ENCODE measurements around the gene NR2C1. TPM values are rescaled to one million over a fixed set of nuclear protein-coding genes. Genes with fewer than 3 reads are reported as not detected.
"Not testable (repeated sequence)": the region's sequence is repeated elsewhere in the genome, so short reads cannot be mapped to it uniquely, and the experiment has no call there.

Gene NR2C1
- total RNA-seq, 1 donor, result 26.8 TPM

DNA sequence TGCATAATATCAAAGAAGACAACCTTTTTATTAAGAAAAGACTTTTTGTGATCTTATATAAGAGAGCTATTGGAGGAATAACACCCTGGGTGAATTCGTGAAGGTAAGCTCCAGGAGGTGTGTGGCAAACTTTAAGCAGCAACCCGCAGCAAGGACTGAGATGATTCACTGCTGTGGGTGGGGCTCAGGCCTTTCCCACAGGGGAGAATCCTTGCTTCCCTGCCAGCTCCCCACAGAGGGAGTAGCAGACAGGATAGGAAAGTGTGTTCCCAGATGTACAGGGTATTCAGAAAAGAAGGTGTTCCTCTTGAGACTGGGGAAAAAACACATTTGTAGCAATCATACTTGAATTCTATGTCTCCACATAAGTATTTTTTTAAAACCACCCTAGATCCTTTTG is 79.1 kb downstream of the NR2C1 start:
- no peak overlapping the region for H3K4me3 ChIP-seq (ENCODE audit: low read depth, low read length)
- no peak for TF ChIP-seq CTCF (IDR thresholded peaks at IDR 0.05; ENCODE audit: insufficient read depth, low read depth, low read length)
- peak; percentile 86 for DNase-seq (ENCODE audit: low read depth)

DNA sequence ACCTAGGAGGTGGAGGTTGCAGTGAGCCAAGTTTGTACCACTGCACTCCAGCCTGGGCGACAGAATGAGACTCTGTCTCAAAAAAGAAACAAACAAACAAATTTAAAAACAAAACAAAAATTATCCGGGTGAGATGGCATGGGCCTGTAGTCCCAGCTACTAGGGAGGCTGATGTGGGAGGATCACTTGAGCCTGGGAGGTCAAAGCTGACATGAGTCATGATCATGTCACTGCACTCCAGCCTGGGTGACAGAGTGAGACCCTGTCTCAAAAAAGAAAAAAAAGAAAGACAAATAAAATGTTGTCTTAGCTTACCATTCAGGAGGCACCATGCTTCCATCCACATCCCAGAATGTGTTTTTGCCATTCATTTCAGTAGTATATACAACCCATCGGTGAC is 79.6 kb downstream of the NR2C1 start:
- H3K4me3 ChIP-seq (ENCODE audit: low read depth, low read length); DNase-seq (ENCODE audit: low read depth): not testable (repeated sequence)

DNA sequence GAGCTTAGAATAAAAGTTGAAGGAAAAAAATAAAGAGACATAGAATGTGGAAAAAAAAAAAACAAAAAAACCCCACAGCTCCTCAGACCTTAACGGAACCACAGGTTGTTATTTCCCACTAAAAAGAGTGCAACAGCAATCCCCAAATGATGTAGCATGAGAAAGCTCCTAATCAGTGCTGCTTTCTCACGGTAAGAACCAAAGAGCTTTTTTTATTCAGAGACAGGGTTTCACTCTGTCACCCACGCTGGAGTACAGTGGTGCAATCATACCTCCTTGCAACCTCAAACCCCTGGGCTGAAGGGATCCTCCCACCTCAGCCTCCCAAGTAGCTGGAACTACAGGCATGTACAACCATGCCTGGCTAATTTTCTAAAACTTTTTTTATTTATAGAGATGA is 83.2 kb downstream of the NR2C1 start:
- no peak for TF ChIP-seq CTCF (IDR thresholded peaks at IDR 0.05; ENCODE audit: insufficient read depth, low read depth, low read length)
- DNase-seq (ENCODE audit: low read depth), result no peak
- no peak overlapping the region for H3K4me3 ChIP-seq (ENCODE audit: low read depth, low read length)

GRCh38 chr12:94988471-94988870 is 84.9 kb downstream of the NR2C1 start:
- TF ChIP-seq CTCF (IDR thresholded peaks at IDR 0.05; ENCODE audit: insufficient read depth, low read depth, low read length), result no peak
- H3K4me3 ChIP-seq (ENCODE audit: low read depth, low read length), result no peak overlapping the region
- DNase-seq (ENCODE audit: low read depth), result no peak

DNA sequence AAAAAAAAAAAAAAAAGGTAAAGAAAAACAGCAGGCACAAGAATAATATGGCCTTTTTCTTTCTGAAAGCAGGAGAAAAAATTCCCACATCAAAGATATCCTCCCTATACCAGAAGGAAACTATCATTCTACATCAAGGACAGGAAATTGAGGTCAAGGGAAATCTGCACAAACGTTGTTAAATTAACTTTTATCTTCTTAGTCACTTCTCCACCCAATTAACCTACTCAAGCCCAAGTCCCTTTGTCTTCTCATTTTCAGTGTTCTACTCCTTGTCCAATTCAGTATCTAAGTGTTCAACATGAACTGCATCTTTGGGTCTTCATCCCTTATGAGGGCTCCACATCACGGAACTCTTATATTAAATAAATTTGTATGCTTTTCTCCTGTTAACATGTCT is 85.6 kb downstream of the NR2C1 start:
- DNase-seq (ENCODE audit: low read depth), result peak; percentile 44
- no peak overlapping the region for H3K4me3 ChIP-seq (ENCODE audit: low read depth, low read length)
- TF ChIP-seq CTCF (IDR thresholded peaks at IDR 0.05; ENCODE audit: insufficient read depth, low read depth, low read length), result no peak

DNA sequence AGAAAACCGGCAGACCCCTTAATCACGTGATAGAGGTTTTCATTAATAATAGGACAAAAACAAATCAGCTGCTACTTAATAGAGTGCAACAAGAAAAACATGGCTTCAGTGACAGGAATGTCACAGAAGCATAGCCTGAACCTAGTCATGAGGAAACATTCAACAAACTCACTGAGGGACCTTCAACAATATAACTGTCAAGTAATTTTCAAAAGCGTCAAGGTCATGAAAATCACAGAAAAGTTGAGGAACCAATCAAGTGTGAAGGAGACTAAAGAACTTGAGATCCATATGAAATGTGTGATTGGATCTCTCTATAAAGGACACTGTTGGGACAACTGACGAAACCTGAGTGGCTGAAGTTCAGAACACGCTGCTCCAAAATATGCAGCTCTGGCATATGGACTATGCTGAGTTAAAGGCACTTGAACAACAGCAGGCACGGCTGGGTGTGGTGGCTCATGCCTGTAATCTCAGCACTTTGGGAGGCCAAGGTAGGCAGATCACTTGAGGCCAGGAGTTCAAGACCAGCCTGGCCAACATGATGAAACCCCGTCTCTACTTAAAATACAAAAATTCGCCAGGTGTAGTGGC is 86.2 kb downstream of the NR2C1 start:
- DNase-seq (ENCODE audit: low read depth), result no peak
- no peak overlapping the region for H3K4me3 ChIP-seq (ENCODE audit: low read depth, low read length)
- TF ChIP-seq CTCF (IDR thresholded peaks at IDR 0.05; ENCODE audit: insufficient read depth, low read depth, low read length), result no peak

DNA sequence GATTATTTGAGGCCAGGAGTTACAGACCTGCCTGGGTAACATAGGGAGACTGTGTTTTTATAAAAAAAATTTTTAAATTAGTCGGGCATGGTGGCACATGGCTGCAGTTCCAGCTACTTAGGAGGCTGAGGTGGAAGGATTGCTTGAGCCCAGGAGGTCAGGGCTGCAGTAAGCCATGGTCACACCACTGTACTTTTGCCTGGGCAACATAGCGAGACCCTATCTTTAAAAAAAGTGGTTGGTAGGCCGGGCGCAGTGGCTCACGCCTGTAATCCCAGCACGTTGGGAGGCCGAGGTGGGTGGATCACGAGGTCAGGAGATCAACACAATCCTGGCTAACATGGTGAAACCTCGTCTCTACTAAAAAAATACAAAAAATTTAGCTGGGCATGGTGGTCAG is 88.3 kb downstream of the NR2C1 start:
- H3K4me3 ChIP-seq (ENCODE audit: low read depth, low read length); DNase-seq (ENCODE audit: low read depth): not testable (repeated sequence)

- H3K4me3 ChIP-seq (ENCODE audit: low read depth, low read length), result no peak overlapping the region
- no peak for DNase-seq (ENCODE audit: low read depth)
- no peak for TF ChIP-seq CTCF (IDR thresholded peaks at IDR 0.05; ENCODE audit: insufficient read depth, low read depth, low read length)
Observed at GRCh38 chr12:94983321-94983720, 90.1 kb downstream of the NR2C1 start.
